ENCODE data around the gene AK5. TPM values are rescaled to one million over a fixed set of nuclear protein-coding genes. Genes with fewer than 3 reads are reported as not detected.
A peak's percentile ranks its signal among the peaks of the same experiment; 100 is the strongest.

AK5 gene
- polyA plus RNA-seq, 1 donor (not counting 4 experiments of a cell fraction or from before 2014, with no cell fraction given), result 0.30 TPM

GRCh38 chr1:77313491-77313890 is 31.7 kb downstream of the AK5 start:
- H3K79me2 ChIP-seq (ENCODE audit: control insufficient read depth, insufficient read depth, low read length), result no peaks in the 10 kb centered on the region
- peak overlapping the region; percentile 80 for H2AFZ ChIP-seq (ENCODE audit: control insufficient read depth, low read length)
- no peaks in the 10 kb centered on the region for H3K9me1 ChIP-seq (ENCODE audit: control insufficient read depth, extremely low read depth, insufficient read depth, low read length)
- H3K4me2 ChIP-seq (ENCODE audit: control insufficient read depth, extremely low read depth, insufficient read depth, low read depth, low read length), result peak overlapping the region; percentile 60
- H3K9me3 ChIP-seq (ENCODE audit: control insufficient read depth, low read depth, low read length), result no peaks in the 10 kb centered on the region
- peaks cover 5% of the 10 kb centered on the region for H3K4me1 ChIP-seq (ENCODE audit: control insufficient read depth, extremely low read depth, insufficient read depth, low read length)
- FAIRE-seq, result peak; percentile 71
- DNase-seq (ENCODE audit: low read depth, low spot score), result no peak
- H3K36me3 ChIP-seq (ENCODE audit: control insufficient read depth in 2 of 2, extremely low read depth in 1 of 2, insufficient read depth in 2 of 2, low read length in 2 of 2), result no peaks in the 10 kb centered on the region
- H3K4me3 ChIP-seq (ENCODE audit: control insufficient read depth in 2 of 3, extremely low read depth in 1 of 3, insufficient read depth in 2 of 3, low read depth in 1 of 3, low read length in 3 of 3), result no peak overlapping the region
- H3K27ac ChIP-seq (ENCODE audit: control insufficient read depth, insufficient read depth, low read length), result no peak overlapping the region
- H4K20me1 ChIP-seq (ENCODE audit: control insufficient read depth, extremely low read depth, insufficient read depth, low read length), result no peaks in the 10 kb centered on the region
- TF ChIP-seq CTCF (optimal IDR thresholded peaks at IDR 0.05 in 1 of 3, IDR thresholded peaks at IDR 0.05 in 1 of 3, conservative IDR thresholded peaks at IDR 0.05 in 1 of 3; ENCODE audit: extremely low read depth in 1 of 3, insufficient read depth in 2 of 3, low read length in 3 of 3) (peak; percentile 58 to 73 (median 63)), EZH2 (IDR thresholded peaks at IDR 0.05; ENCODE audit: low read length) (no peak)
- H3K27me3 ChIP-seq (ENCODE audit: control insufficient read depth, extremely low read depth, insufficient read depth, low read length), result no peaks in the 10 kb centered on the region
- H3K9ac ChIP-seq (ENCODE audit: control insufficient read depth, extremely low read depth, insufficient read depth, low read length), result no peak overlapping the region
- dilution Hi-C loops (cut with MboI; ENCODE audit: extremely low pct_ligation_motif_present, low sequenced_read_pairs), result no loop called here

DNA sequence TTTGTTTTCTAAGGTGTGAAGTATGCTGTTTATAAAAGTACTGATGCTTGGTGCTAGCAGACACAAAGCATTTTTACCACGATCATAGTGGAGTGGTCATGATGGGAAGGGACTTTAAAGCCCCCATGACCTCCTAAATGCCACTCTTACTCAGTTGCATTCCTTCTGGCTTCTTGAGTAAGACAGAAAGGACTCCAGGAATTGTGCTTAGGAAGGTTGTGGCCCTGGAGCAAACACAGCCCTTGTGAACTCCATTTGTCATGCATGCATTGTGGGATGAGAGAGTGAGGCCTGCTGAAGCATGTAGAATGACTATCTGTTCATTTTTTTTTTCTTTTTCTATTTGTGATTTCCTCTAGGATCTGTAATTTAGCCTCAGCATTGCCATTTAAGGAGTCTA is 34.2 kb downstream of the AK5 start:
- Histone ChIP-seq H3K4me1 (ENCODE audit: control insufficient read depth, extremely low read depth, insufficient read depth, low read length) (peaks cover 5% of the 10 kb centered on the region), H3K27ac (ENCODE audit: control insufficient read depth, insufficient read depth, low read length) (no peak overlapping the region), H3K79me2 (ENCODE audit: control insufficient read depth, insufficient read depth, low read length) (no peaks in the 10 kb centered on the region), H3K9me1 (ENCODE audit: control insufficient read depth, extremely low read depth, insufficient read depth, low read length) (no peaks in the 10 kb centered on the region), H3K27me3 (ENCODE audit: control insufficient read depth, extremely low read depth, insufficient read depth, low read length) (no peaks in the 10 kb centered on the region), H2AFZ (ENCODE audit: control insufficient read depth, low read length) (no peak overlapping the region), H3K4me2 (ENCODE audit: control insufficient read depth, extremely low read depth, insufficient read depth, low read depth, low read length) (no peak overlapping the region), H4K20me1 (ENCODE audit: control insufficient read depth, extremely low read depth, insufficient read depth, low read length) (no peaks in the 10 kb centered on the region), H3K9ac (ENCODE audit: control insufficient read depth, extremely low read depth, insufficient read depth, low read length) (no peak overlapping the region), H3K9me3 (ENCODE audit: control insufficient read depth, low read depth, low read length) (no peaks in the 10 kb centered on the region), H3K36me3 (ENCODE audit: control insufficient read depth in 2 of 2, extremely low read depth in 1 of 2, insufficient read depth in 2 of 2, low read length in 2 of 2) (no peaks in the 10 kb centered on the region), H3K4me3 (ENCODE audit: control insufficient read depth in 2 of 3, extremely low read depth in 1 of 3, insufficient read depth in 2 of 3, low read depth in 1 of 3, low read length in 3 of 3) (no peak overlapping the region)
- DNase-seq (ENCODE audit: low read depth, low spot score) (no peak), FAIRE-seq (peak; percentile 32)
- TF ChIP-seq EZH2 (IDR thresholded peaks at IDR 0.05; ENCODE audit: low read length) (no peak), CTCF (optimal IDR thresholded peaks at IDR 0.05 in 1 of 3, IDR thresholded peaks at IDR 0.05 in 1 of 3, conservative IDR thresholded peaks at IDR 0.05 in 1 of 3; ENCODE audit: extremely low read depth in 1 of 3, insufficient read depth in 2 of 3, low read length in 3 of 3) (no peak)
- dilution Hi-C loops (cut with MboI; ENCODE audit: extremely low pct_ligation_motif_present, low sequenced_read_pairs), result no loop called here
